HG02759 (cell line): Measurements from ENCODE around the gene ABCD3.
"Not testable (repeated sequence)": the region's sequence is repeated elsewhere in the genome, so short reads cannot be mapped to it uniquely, and the experiment has no call there.

Experiments used
- ATAC-seq: cut with Tn5 transposase; IDR thresholded peaks from one replicate; pipeline ENCODE4 v1.9.1; 2021; ENCODE audit warnings: mild to moderate bottlenecking, moderate library complexity; ENCODE audit not compliant: unreplicated experiment

ABCD3 gene

GRCh38 chr1:94417978-94418663 is at the start of gene ABCD3:
Gene ABCD3, plus strand, starts transcription at chr1:94418389. Its CDS starts 90 bp downstream, at chr1:94418479.
- ATAC-seq = peak; percentile 97

GRCh38 chr1:94372771-94373170 is 45.4 kb upstream of the ABCD3 start:
- not testable (repeated sequence) for ATAC-seq

- ATAC-seq = not testable (repeated sequence)
Measured at GRCh38 chr1:94373311-94373710, 44.9 kb upstream of the ABCD3 start.

GRCh38 chr1:94375666-94376065 is 42.5 kb upstream of the ABCD3 start:
- not testable (repeated sequence) for ATAC-seq

GRCh38 chr1:94378493-94378892 is 39.7 kb upstream of the ABCD3 start:
- ATAC-seq = not testable (repeated sequence)

GRCh38 chr1:94379615-94380014 is 38.6 kb upstream of the ABCD3 start:
- ATAC-seq = no peak

- no peak for ATAC-seq
Measured at GRCh38 chr1:94382201-94382600, 36.0 kb upstream of the ABCD3 start.

- peak; percentile 51 for ATAC-seq
Measured at GRCh38 chr1:94383966-94384408, 34.2 kb upstream of the ABCD3 start.

GRCh38 chr1:94384485-94385265 is 33.5 kb upstream of the ABCD3 start:
- ATAC-seq = peak; percentile 49

- no peak for ATAC-seq
Measured at GRCh38 chr1:94385308-94385929, 32.8 kb upstream of the ABCD3 start.

GRCh38 chr1:94389298-94389697 is 28.9 kb upstream of the ABCD3 start:
- ATAC-seq = no peak

GRCh38 chr1:94394247-94394646 is 23.9 kb upstream of the ABCD3 start:
- ATAC-seq = no peak

- no peak for ATAC-seq
Measured at GRCh38 chr1:94395231-94395630, 23.0 kb upstream of the ABCD3 start.

GRCh38 chr1:94395748-94396309 is 22.4 kb upstream of the ABCD3 start:
- no peak for ATAC-seq

- no peak for ATAC-seq
Measured at GRCh38 chr1:94396356-94397010, 21.7 kb upstream of the ABCD3 start.

GRCh38 chr1:94398356-94398755 is 19.8 kb upstream of the ABCD3 start:
- ATAC-seq = no peak

GRCh38 chr1:94399453-94399852 is 18.7 kb upstream of the ABCD3 start:
- no peak for ATAC-seq

- no peak for ATAC-seq
Measured at GRCh38 chr1:94401206-94401605, 17.0 kb upstream of the ABCD3 start.

- no peak for ATAC-seq
Measured at GRCh38 chr1:94406446-94406845, 11.7 kb upstream of the ABCD3 start.

- no peak for ATAC-seq
Measured at GRCh38 chr1:94408104-94408830, 9.9 kb upstream of the ABCD3 start.
